ENCODE results near the gene MSI2. TPM values are rescaled to one million over a fixed set of nuclear protein-coding genes. Genes with fewer than 3 reads are reported as not detected.

Gene MSI2
- total RNA-seq, 4 donors from 2014 or later, result 9.9 to 18.5 (median 13.8) TPM

DNA sequence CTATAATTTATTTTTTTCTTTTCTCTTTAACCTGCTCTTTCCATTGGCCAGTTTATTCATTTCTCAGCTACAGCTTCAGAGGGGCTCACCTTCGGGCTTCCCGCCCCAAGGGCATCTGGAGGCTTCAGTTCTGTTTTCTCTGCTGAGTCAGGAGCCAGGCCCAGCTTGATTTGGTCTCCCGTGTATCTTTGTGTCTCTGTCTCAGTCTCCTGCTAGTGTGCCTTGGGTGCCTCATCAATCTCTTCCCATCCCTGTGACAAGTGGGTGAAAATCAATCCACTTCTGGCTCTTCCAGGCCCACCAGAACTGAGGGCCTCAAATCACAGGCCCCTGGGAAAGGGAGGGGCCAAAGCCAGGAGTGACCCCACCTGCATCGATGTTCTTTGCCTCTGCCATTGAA, 416.6 kb downstream of the MSI2 start:
- 82 to 90% methylated on average over 4 of the region's 4 CpGs for WGBS, 2 donors
- intact Hi-C loops (cut with DNase I; ENCODE audit: low total_unique reads), result loop anchor here (5.0 to 10.0 kb wide), 2 partner anchors 159 to 538 kb away; no protein-coding TSS in a partner anchor
- peak; percentile 3 to 21 for DNase-seq (ENCODE audit: low spot score in 2 of 2)
- no peak for TF ChIP-seq POLR2A (IDR thresholded peaks at IDR 0.05)
- TF ChIP-seq, protein P1, sequence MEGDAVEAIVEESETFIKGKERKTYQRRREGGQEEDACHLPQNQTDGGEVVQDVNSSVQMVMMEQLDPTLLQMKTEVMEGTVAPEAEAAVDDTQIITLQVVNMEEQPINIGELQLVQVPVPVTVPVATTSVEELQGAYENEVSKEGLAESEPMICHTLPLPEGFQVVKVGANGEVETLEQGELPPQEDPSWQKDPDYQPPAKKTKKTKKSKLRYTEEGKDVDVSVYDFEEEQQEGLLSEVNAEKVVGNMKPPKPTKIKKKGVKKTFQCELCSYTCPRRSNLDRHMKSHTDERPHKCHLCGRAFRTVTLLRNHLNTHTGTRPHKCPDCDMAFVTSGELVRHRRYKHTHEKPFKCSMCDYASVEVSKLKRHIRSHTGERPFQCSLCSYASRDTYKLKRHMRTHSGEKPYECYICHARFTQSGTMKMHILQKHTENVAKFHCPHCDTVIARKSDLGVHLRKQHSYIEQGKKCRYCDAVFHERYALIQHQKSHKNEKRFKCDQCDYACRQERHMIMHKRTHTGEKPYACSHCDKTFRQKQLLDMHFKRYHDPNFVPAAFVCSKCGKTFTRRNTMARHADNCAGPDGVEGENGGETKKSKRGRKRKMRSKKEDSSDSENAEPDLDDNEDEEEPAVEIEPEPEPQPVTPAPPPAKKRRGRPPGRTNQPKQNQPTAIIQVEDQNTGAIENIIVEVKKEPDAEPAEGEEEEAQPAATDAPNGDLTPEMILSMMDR (IDR thresholded peaks at IDR 0.05), result no peak
- H3K4me3 ChIP-seq (ENCODE audit: low read depth, poor library complexity, severe bottlenecking), result no peak overlapping the region

DNA sequence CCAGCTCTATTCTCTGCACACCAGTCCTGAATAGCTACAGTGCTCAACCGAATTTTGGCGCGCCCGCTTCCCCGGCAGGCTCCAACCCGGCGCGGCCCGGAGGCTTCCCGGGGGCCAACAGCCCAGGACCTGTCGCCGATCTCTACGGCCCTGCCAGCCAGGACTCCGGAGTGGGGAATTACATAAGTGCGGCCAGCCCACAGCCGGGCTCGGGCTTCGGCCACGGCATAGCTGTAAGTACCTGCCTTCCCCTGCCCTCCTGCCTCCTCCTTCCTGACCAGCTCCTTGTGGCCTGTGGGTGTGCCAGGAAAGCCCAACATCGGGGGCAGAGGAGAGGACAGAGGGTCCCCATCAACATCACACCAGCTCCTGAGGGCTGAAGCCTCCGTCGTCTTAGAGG, 418.6 kb downstream of the MSI2 start:
- intact Hi-C loops (cut with DNase I; ENCODE audit: low total_unique reads), result loop anchor here (5.0 to 10.0 kb wide), 2 partner anchors 157 to 540 kb away; no protein-coding TSS in a partner anchor
- 95 to 96% methylated on average over 22 of the region's 22 CpGs for WGBS, 2 donors
- DNase-seq (ENCODE audit: low spot score in 2 of 2), result peak; percentile 12 to 71
- TF ChIP-seq, protein P1 (IDR thresholded peaks at IDR 0.05), result no peak
- TF ChIP-seq POLR2A (IDR thresholded peaks at IDR 0.05), result no peak
- no peak overlapping the region for H3K4me3 ChIP-seq (ENCODE audit: low read depth, poor library complexity, severe bottlenecking)

DNA sequence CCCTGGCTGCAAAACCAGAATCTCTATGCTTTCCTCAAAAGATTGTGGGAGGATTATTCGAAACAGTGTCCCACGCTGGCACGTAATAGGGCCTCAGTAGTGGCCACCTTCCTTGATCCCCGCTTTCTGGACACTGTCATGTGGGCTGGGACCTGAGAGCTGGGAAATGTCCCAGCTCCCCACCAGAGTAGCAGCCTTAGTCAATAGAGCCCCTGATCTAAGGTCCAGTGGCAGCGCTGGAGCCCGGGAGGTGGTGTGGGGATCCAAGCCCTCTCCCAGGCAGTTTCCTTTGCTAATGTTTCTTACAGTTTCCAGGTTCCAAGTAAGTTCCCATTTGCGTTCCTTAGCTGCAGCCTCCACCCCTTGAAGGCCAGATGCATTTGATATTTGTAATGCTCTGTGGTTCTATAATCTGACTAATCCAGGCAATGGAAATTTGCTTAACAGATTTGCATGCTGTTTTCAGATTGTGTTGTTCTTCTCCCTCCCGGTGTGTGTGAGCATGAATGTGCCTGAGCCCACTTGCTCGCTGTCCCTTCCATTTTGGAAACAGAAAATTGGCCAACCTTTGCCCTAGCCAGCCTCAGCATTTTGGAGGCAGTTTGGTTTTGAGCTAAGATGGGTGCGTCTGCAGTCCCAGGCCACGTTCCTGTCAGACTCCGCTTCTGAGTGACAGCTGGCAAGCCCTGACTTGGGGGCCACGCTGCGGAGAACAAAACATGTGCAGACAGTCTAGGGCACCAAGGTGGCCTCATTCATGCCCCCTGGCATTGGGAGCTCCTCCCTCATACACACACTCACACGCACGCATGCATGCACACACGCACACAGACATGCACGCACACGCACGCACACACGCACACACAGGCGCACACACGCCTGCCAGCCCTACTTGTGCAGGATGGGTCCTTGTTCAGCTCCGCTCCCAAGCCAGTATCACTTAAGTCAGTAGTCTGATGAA, 419.4 kb downstream of the MSI2 start:
- intact Hi-C loops (cut with DNase I; ENCODE audit: low total_unique reads), result loop anchor here (10.0 kb wide), 1 partner anchor 541 kb away; no protein-coding TSS in a partner anchor
- no peak overlapping the region for H3K4me3 ChIP-seq (ENCODE audit: low read depth, poor library complexity, severe bottlenecking)
- DNase-seq (ENCODE audit: low spot score in 2 of 2), result peak in 1 of 2 donors; percentile 77
- TF ChIP-seq POLR2A (IDR thresholded peaks at IDR 0.05), result no peak
- TF ChIP-seq, protein P1 (IDR thresholded peaks at IDR 0.05), result no peak
- WGBS, 2 donors, result 75 to 78% methylated on average over 24 of the region's 24 CpGs

DNA sequence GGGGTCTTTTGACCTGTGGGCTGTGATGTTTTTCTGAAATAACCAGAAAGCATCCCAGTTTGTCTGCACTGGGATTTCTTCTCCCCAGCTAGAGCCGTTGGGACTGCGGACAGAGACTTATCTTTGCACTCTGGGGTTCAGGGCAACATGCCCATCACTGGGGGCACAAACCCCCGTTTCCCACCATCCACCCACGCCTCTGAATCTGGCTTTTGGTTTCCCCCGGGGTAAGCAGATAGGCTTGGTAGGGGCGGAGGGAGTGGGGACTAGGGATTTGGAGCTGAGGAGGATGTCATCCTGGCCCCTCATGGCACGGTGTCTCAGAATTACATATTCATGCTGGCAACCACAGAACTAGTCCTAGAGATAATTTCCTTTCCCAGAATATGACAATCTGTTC, 420.2 kb downstream of the MSI2 start:
- TF ChIP-seq, protein P1 (IDR thresholded peaks at IDR 0.05), result no peak
- TF ChIP-seq POLR2A (IDR thresholded peaks at IDR 0.05), result no peak
- DNase-seq (ENCODE audit: low spot score in 2 of 2), result peak in 1 of 2 donors; percentile 48
- WGBS, 2 donors, result 86 to 88% methylated on average over 7 of the region's 7 CpGs
- no peak overlapping the region for H3K4me3 ChIP-seq (ENCODE audit: low read depth, poor library complexity, severe bottlenecking)
- intact Hi-C loops (cut with DNase I; ENCODE audit: low total_unique reads), result loop anchor here (10.0 kb wide), 1 partner anchor 542 kb away; no protein-coding TSS in a partner anchor

DNA sequence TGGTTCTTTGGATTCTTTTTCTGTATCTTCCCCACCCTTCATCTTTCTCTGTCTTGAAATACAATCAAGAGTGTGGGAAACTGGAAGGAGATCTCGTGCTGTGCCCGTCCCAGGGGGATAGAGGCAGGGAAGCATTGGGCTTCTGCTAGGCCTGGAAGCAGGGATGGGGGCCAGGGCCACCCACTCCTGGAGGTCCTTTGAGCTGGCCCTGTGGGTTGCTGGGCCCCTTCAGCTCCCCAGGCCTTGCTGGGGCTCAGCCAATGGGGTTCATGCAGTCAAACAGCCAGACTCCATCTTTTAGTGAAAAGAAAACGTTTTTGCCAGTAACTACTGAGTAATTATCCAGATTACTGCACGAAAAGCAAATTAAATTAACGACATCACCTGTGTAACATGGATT, 421.0 kb downstream of the MSI2 start:
- peak in 1 of 2 donors; percentile 74 for DNase-seq (ENCODE audit: low spot score in 2 of 2)
- WGBS, 2 donors, result 76 to 78% methylated on average over 5 of the region's 5 CpGs
- intact Hi-C loops (cut with DNase I; ENCODE audit: low total_unique reads), result loop anchor here (10.0 kb wide), 1 partner anchor 542 kb away; no protein-coding TSS in a partner anchor
- TF ChIP-seq, protein P1 (IDR thresholded peaks at IDR 0.05), result no peak
- no peak for TF ChIP-seq POLR2A (IDR thresholded peaks at IDR 0.05)
- no peak overlapping the region for H3K4me3 ChIP-seq (ENCODE audit: low read depth, poor library complexity, severe bottlenecking)
